NCI-H748 (cell line): ENCODE data around the gene FXYD7.
"Not testable (repeated sequence)": the region's sequence is repeated elsewhere in the genome, so short reads cannot be mapped to it uniquely, and the experiment has no call there.

Experiments
- DNase-seq: peaks from one replicate; lab custom pipeline; 2025; ENCODE audit not compliant: unreplicated experiment; lab: John Stamatoyannopoulos, UW

Gene FXYD7

DNA sequence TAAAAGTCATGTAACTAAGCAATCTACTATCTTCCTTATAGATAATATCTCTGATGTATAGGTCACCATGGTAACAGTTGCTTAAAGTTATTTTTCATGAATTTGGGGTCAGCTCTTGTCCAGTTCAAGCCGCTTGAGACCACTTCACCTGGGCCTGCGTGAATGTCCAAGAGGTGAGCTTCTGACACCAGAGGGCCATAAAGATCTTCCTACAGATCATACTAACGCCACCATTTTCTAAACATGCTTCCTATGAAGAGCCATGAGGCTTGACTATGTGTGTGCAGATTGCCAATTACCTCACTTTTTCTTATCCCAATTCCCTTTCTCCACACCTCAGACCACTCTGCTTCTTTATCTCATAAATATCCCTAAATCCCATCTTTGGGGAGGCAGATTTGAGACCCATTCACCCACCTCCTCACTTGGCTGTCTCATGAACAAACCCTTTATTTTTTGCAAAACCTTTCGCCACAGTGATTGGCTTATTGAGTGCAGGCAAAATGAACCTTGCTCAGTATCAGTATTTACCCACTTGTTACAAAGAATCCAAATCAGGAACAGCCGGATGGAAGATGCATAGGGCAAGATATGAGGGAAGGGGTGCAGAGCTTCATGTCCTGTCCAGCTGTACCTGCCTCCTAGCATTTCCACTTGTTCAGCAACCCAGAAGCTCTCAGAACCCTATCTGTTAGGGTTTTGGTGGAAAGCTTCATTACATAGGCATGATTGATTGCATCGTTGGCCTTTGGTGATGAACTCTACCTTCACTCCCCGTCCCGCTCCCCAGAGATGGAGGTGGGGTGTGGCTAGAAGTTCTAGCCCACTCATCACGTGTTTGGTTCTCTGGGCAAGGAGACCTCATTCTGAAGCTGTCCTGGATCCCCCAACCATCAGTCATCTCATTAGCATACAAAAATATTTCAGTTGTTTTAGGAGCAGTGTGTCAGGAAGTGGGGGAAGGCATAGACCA lies 51.2 kb downstream of the FXYD7 start:
- no peak for DNase-seq

GRCh38 chr19:35195830-35196229 lies 52.8 kb downstream of the FXYD7 start:
- no peak for DNase-seq

- not testable (repeated sequence) for DNase-seq
Observed at GRCh38 chr19:35196861-35197260, 53.8 kb downstream of the FXYD7 start.

- DNase-seq, result no peak
Observed at GRCh38 chr19:35199481-35199880, 56.4 kb downstream of the FXYD7 start.

DNA sequence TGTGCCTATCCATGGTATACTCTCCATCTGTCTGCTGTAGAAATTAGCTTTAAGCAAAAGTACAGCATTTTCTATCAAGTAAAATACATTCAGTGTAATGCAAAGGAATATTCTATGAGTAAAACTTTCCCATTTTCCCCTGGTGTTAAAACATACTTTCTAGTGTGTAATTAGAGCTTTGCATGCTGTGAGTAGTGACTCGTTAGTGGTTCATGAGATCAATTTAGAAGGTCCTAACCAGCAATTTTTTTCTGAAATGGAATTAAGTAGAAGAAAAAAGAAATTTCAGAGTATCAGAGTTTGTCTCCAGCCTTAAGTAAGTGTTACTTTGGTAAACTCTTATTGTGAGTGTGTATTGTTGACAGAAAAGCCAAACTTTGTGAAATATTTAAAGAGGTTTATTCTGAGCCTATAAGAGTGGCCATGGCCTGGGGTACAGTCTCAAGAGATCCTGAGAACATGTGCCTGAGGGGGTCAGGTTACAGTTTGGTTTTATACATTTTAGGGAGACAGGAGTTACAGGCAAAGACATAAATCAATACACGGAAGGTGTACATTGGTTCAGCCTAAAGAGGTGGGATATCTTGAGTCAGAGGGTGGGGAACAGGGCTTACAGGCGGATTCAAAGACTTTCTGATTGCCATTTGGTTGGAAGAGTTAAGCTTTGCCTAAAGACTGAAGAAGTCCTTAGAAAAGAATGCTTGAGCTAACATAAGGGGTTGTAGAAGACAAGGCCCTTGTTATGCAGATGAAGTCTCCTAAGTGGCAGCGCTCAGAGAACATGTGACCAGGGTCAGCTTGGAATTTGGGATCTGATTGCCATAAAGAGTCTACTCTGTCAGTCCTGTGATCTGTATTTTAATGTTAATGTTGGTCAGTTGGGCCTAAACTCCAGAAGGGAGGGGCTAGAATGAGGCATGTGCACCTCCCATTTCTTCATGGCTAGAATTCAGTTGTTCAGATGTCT lies 60.0 kb downstream of the FXYD7 start:
- no peak for DNase-seq
